ENCODE measurements around the gene LORICRIN. TPM values are rescaled to one million over a fixed set of nuclear protein-coding genes. Genes with fewer than 3 reads are reported as not detected.

Gene LORICRIN
- total RNA-seq, 2 experiments from 2014 or later = not detected

GRCh38 chr1:153231363-153231762, 28.1 kb upstream of the LORICRIN start:
- Mint-ChIP-seq H3K36me3 (ENCODE audit: low read depth) (no peaks in the 10 kb centered on the region), H3K4me3 (no peak overlapping the region), H3K27ac (no peak overlapping the region), H3K4me1 (ENCODE audit: low read depth) (no peaks in the 10 kb centered on the region), H3K27me3 (ENCODE audit: low read depth) (peaks cover 3% of the 10 kb centered on the region), H3K9me3 (ENCODE audit: insufficient read depth) (no peaks in the 10 kb centered on the region)
- ATAC-seq = no peak
- no peak for DNase-seq
- ChIA-PET CTCF (interaction anchor here (1.5 kb wide), 1 partner anchor 23 kb away, joined by 3 read pairs; no protein-coding TSS in a partner anchor), POLR2A (no interaction called here)

DNA sequence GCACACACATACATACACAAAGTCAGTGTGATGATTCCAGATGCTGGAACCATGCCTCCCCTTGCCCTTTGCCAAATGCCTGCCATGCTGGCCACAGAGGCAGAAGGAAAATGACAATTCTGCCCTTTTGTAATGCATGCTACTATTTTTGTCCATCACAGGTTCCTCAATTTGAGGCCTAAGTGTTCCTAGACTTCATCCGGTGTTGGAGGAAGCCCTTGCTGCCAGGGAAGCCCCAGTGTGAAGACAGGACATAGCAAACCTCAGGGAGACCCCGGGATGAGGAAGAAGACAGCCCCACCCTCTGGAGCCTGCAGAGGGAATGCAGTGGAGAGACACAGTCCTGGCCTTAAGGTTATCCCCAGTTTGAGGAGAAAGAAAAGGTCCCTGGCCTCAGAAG, 27.7 kb upstream of the LORICRIN start:
- ChIA-PET CTCF (no interaction called here), POLR2A (no interaction called here)
- no peak overlapping the region for H3K27ac Mint-ChIP-seq
- H3K27me3 Mint-ChIP-seq (ENCODE audit: low read depth) = peaks cover 3% of the 10 kb centered on the region
- H3K4me1 Mint-ChIP-seq (ENCODE audit: low read depth) = no peaks in the 10 kb centered on the region
- H3K36me3 Mint-ChIP-seq (ENCODE audit: low read depth) = no peaks in the 10 kb centered on the region
- DNase-seq = no peak
- H3K9me3 Mint-ChIP-seq (ENCODE audit: insufficient read depth) = no peaks in the 10 kb centered on the region
- H3K4me3 Mint-ChIP-seq = no peak overlapping the region
- ATAC-seq = no peak

DNA sequence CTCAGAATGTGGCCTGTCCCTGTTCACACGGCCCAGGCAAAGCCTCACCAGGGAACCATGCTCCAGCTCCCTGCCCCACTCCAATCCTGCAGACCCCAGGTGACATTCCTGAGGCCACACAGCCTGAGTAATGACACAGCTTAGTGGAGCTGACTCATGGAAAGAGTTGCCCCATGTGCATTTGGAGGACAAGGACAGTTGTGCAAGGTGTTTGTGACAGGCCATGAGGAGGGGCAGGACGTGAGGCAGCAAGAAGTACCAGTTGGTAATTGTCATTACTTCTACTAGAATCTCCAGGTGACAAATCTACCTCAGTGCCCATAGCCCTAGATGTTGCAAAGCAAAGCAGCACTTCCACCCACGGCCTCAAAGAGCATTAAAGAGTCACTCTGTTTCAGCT, 26.9 kb upstream of the LORICRIN start:
- no peak for DNase-seq
- CTCF ChIA-PET = no interaction called here

DNA sequence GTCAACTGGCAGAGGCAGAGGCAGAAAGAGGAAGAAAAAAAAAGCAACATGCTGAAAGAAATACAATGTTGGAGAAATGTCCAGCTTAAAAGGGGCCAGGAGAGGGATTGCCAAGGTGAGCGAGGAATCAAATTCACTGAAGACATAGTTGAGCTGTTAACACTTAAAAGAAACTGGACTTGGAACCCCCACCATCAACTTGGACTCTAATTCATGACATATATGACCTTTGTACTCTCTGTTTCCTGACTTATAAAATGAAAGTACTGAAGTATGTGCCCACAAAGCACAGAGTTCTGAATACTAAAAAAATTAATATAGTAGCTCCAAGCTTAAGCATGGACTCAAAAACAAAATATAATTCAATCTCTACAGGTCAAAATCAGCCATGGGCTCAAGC, 26.0 kb upstream of the LORICRIN start:
- no peaks in the 10 kb centered on the region for H3K36me3 Mint-ChIP-seq (ENCODE audit: low read depth)
- no peaks in the 10 kb centered on the region for H3K4me1 Mint-ChIP-seq (ENCODE audit: low read depth)
- CTCF ChIA-PET = interaction anchor here (0.6 to 0.7 kb wide), 2 partner anchors 28 to 363 kb away, joined by 3 to 4 read pairs; no protein-coding TSS in a partner anchor
- no peaks in the 10 kb centered on the region for H3K9me3 Mint-ChIP-seq (ENCODE audit: insufficient read depth)
- H3K27ac Mint-ChIP-seq = no peak overlapping the region
- H3K27me3 Mint-ChIP-seq (ENCODE audit: low read depth) = peaks cover 3% of the 10 kb centered on the region
- H3K4me3 Mint-ChIP-seq = no peak overlapping the region
- POLR2A ChIA-PET = no interaction called here
- DNase-seq (no peak), ATAC-seq (no peak)

More for the DNA sequence above, 26.9 kb upstream of the LORICRIN start:
- H3K4me3 Mint-ChIP-seq = no peak overlapping the region
- H3K9me3 Mint-ChIP-seq (ENCODE audit: insufficient read depth) = no peaks in the 10 kb centered on the region
- no peak for ATAC-seq
- no peaks in the 10 kb centered on the region for H3K4me1 Mint-ChIP-seq (ENCODE audit: low read depth)
- H3K27me3 Mint-ChIP-seq (ENCODE audit: low read depth) = peaks cover 3% of the 10 kb centered on the region
- H3K36me3 Mint-ChIP-seq (ENCODE audit: low read depth) = no peaks in the 10 kb centered on the region
- POLR2A ChIA-PET = no interaction called here
- H3K27ac Mint-ChIP-seq = no peak overlapping the region

DNA sequence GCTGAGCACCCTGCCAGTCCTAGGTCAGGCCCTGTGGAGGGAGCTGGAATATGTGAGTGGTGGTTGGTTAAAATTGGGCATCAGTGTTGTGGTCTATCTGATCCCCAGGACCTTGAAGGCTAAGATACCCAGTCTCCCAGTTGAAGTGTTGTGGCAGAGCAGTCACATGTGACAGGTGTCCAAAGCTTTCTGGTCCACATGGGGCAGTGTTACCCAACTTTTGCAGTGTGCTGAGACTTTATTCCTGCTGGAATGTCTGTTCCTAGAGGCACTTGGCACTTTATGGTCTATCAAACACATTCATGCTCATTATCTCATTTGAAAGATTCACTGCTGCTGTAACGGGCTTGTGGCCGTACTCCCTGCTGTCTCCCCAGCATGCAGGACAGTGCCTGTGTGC, 21.0 kb upstream of the LORICRIN start:
- no peaks in the 10 kb centered on the region for H3K27me3 Mint-ChIP-seq (ENCODE audit: low read depth)
- ATAC-seq (no peak), DNase-seq (no peak)
- CTCF ChIA-PET = interaction anchor here (1.0 kb wide), 1 partner anchor 10 kb away, joined by 3 read pairs; no protein-coding TSS in a partner anchor
- H3K27ac Mint-ChIP-seq = no peak overlapping the region
- no peaks in the 10 kb centered on the region for H3K36me3 Mint-ChIP-seq (ENCODE audit: low read depth)
- H3K4me1 Mint-ChIP-seq (ENCODE audit: low read depth) = no peaks in the 10 kb centered on the region
- no peak overlapping the region for H3K4me3 Mint-ChIP-seq
- H3K9me3 Mint-ChIP-seq (ENCODE audit: insufficient read depth) = no peaks in the 10 kb centered on the region
- POLR2A ChIA-PET = no interaction called here

DNA sequence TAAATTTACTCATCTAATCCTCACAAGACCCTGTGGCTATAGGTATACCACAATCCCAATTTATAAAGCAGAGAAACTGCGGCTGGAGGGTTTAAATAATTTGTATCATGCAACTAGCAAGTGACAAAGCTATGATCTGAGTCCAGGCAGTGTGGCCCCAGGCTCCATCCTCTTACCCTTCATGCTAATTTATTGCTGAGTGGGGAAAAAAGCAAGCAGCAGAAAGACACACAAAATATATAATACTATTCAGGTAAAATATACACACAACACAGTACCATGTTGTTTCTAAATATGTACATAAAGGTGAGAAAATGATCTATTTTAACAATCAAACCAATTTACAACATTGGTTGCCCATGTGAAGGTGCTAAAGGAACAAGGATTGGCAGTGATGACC, 17.3 kb upstream of the LORICRIN start:
- ATAC-seq = no peak
- Mint-ChIP-seq H3K27ac (no peak overlapping the region), H3K36me3 (ENCODE audit: low read depth) (no peaks in the 10 kb centered on the region), H3K27me3 (ENCODE audit: low read depth) (no peaks in the 10 kb centered on the region), H3K4me3 (no peak overlapping the region), H3K4me1 (ENCODE audit: low read depth) (no peaks in the 10 kb centered on the region), H3K9me3 (ENCODE audit: insufficient read depth) (no peaks in the 10 kb centered on the region)
- no peak for DNase-seq
- CTCF ChIA-PET = interaction anchor here (0.7 kb wide), 1 partner anchor 13 kb away, joined by 4 read pairs; no protein-coding TSS in a partner anchor
- POLR2A ChIA-PET = no interaction called here

DNA sequence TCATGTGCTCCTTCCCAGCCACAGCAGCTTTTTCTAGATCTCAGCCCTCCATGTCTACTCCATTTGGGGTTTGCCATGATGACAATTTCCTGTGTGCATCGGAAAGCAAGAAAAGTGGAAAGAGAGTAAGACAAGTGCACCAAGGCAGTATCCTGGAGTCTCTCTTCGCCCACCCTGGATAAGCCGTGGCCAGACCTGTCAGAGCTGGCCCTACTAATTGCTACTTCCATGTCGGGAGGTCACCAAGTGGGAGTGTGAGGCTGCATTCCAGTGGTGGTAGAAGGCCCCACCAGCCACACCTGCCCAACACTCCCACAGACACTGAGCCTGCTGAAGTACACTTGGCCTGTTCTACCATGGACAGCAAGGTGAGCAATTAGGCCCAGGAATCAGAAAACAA, 14.0 kb upstream of the LORICRIN start:
- ATAC-seq (no peak), DNase-seq (no peak)
- Mint-ChIP-seq H3K4me3 (no peak overlapping the region), H3K9me3 (ENCODE audit: insufficient read depth) (no peaks in the 10 kb centered on the region), H3K27ac (no peak overlapping the region), H3K4me1 (ENCODE audit: low read depth) (no peaks in the 10 kb centered on the region), H3K36me3 (ENCODE audit: low read depth) (no peaks in the 10 kb centered on the region), H3K27me3 (ENCODE audit: low read depth) (peaks cover 11% of the 10 kb centered on the region)
- POLR2A ChIA-PET = no interaction called here
- CTCF ChIA-PET = no interaction called here

- CTCF ChIA-PET = interaction anchor here (1.0 to 1.3 kb wide), 2 partner anchors 8 to 18 kb away, joined by 3 read pairs; no protein-coding TSS in a partner anchor
- Mint-ChIP-seq H3K4me1 (ENCODE audit: low read depth) (no peaks in the 10 kb centered on the region), H3K27ac (no peak overlapping the region), H3K36me3 (ENCODE audit: low read depth) (no peaks in the 10 kb centered on the region), H3K27me3 (ENCODE audit: low read depth) (peaks cover 11% of the 10 kb centered on the region), H3K9me3 (ENCODE audit: insufficient read depth) (no peaks in the 10 kb centered on the region), H3K4me3 (no peak overlapping the region)
- no peak for ATAC-seq
- POLR2A ChIA-PET = no interaction called here
- DNase-seq = peak; percentile 9
These were observed 13.5 kb upstream of the LORICRIN start for GRCh38 chr1:153246018-153246417.

- H3K27ac Mint-ChIP-seq = no peak overlapping the region
- ChIA-PET POLR2A (no interaction called here), CTCF (interaction anchor here (1.0 to 1.3 kb wide), 2 partner anchors 9 to 18 kb away, joined by 3 read pairs; no protein-coding TSS in a partner anchor)
- H3K9me3 Mint-ChIP-seq (ENCODE audit: insufficient read depth) = no peaks in the 10 kb centered on the region
- peaks cover 11% of the 10 kb centered on the region for H3K27me3 Mint-ChIP-seq (ENCODE audit: low read depth)
- no peaks in the 10 kb centered on the region for H3K36me3 Mint-ChIP-seq (ENCODE audit: low read depth)
- H3K4me3 Mint-ChIP-seq = no peak overlapping the region
- DNase-seq (peak; percentile 3), ATAC-seq (no peak)
- H3K4me1 Mint-ChIP-seq (ENCODE audit: low read depth) = no peaks in the 10 kb centered on the region
These were observed 12.7 kb upstream of the LORICRIN start for GRCh38 chr1:153246825-153247224.

DNA sequence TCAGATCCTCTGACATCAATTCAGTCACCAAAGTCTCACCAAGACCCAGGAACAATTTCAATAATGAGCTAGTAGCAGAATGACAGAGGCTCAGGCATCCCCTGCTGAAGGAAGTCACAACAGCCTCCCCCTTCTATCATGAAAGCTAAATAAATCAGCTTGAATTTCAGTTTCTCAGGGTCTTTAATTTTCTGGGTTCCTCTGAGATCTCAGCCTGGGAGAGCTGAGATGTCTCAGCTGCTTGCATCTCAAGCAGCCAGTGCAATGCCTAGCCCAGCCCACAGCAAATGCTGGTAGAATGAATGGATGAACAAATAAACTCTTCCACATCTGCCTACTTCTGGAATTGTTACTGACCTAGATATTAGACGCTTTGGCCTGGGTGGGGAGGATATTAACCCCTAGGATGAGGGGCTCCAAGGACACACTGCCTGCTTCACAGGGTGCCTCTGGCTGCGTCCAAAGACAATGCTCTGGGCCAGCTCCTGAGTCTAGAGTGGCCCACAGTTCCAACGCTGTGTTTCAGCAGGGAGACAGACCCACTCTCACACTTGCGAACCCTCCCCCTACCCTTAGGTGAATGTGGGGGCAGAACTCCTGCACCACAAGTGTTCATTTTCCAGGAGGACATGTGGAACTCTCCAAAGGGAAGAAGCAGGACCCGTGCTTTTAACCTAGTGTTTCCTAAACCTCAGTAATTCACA, 11.2 kb upstream of the LORICRIN start:
- ChIA-PET POLR2A (no interaction called here), CTCF (interaction anchor here (0.9 kb wide), 1 partner anchor 20 kb away, joined by 3 read pairs; no protein-coding TSS in a partner anchor)
- Mint-ChIP-seq H3K4me1 (ENCODE audit: low read depth) (no peaks in the 10 kb centered on the region), H3K27ac (no peak overlapping the region), H3K4me3 (no peak overlapping the region), H3K36me3 (ENCODE audit: low read depth) (no peaks in the 10 kb centered on the region), H3K9me3 (ENCODE audit: insufficient read depth) (no peaks in the 10 kb centered on the region), H3K27me3 (ENCODE audit: low read depth) (peaks cover 11% of the 10 kb centered on the region)
- DNase-seq (peak; percentile 1), ATAC-seq (no peak)

- Mint-ChIP-seq H3K27me3 (ENCODE audit: low read depth) (peaks cover 11% of the 10 kb centered on the region), H3K9me3 (ENCODE audit: insufficient read depth) (no peaks in the 10 kb centered on the region), H3K27ac (no peak overlapping the region), H3K36me3 (ENCODE audit: low read depth) (no peaks in the 10 kb centered on the region), H3K4me1 (ENCODE audit: low read depth) (no peaks in the 10 kb centered on the region), H3K4me3 (no peak overlapping the region)
- DNase-seq (no peak), ATAC-seq (no peak)
- ChIA-PET CTCF (no interaction called here), POLR2A (no interaction called here)
These were observed 9.3 kb upstream of the LORICRIN start for GRCh38 chr1:153250166-153250565.

DNA sequence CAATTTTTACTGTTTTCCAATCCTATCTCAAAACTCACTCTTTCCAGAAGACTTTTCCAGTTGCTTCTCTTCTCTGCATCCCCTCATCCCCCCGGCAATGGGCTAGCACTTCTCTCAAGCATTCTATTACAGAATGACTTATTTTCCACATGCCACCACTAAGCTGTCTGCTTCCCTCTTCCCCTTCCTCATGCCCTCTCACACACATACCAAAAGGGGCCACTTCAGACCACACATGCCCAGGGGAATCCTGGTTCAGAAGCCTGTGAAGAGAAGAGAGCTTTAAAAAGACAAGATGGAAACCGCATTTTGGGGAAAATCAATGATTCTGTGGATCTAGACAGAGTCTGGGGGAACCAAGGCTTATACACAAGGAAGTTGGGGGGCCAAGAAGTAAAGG, 8.4 kb upstream of the LORICRIN start:
- H3K27ac Mint-ChIP-seq = no peak overlapping the region
- CTCF ChIA-PET = no interaction called here

GRCh38 chr1:153251562-153251961, 7.9 kb upstream of the LORICRIN start:
- ChIA-PET POLR2A (no interaction called here), CTCF (no interaction called here)
- Mint-ChIP-seq H3K27ac (no peak overlapping the region), H3K4me1 (ENCODE audit: low read depth) (no peaks in the 10 kb centered on the region), H3K9me3 (ENCODE audit: insufficient read depth) (no peaks in the 10 kb centered on the region), H3K36me3 (ENCODE audit: low read depth) (no peaks in the 10 kb centered on the region), H3K27me3 (ENCODE audit: low read depth) (peaks cover 14% of the 10 kb centered on the region), H3K4me3 (no peak overlapping the region)
- DNase-seq = no peak
- ATAC-seq = no peak

More for the DNA sequence above, 8.4 kb upstream of the LORICRIN start:
- ATAC-seq (no peak), DNase-seq (no peak)
- POLR2A ChIA-PET = no interaction called here
- Mint-ChIP-seq H3K27me3 (ENCODE audit: low read depth) (peaks cover 14% of the 10 kb centered on the region), H3K4me3 (no peak overlapping the region), H3K4me1 (ENCODE audit: low read depth) (no peaks in the 10 kb centered on the region), H3K36me3 (ENCODE audit: low read depth) (no peaks in the 10 kb centered on the region), H3K9me3 (ENCODE audit: insufficient read depth) (no peaks in the 10 kb centered on the region)

Measured in activated CD8-positive, alpha-beta T cell treated with anti-CD3 and anti-CD28 coated beads, Interleukin-2, amount 10 ng/mL, durations not matched to agents 7 days and 5 days (primary cell).